Activated naive CD8-positive, alpha-beta T cell treated with anti-CD3 and anti-CD28 coated beads, Interleukin-2, amount 50 U/mL, for 16 hours (primary cell): Measurements from ENCODE around the gene CSRP2.

Experiments
- DNase-seq: peaks from one replicate; pipeline ENCODE4 v3.0.0-alpha.2; 2020; ENCODE audit warnings: low read depth, low spot score

The CSRP2 gene

GRCh38 chr12:76891609-76892008 lies 12.8 kb upstream of the CSRP2 start:
- no peak for DNase-seq

- no peak for DNase-seq
Measured at GRCh38 chr12:76890151-76891143, 11.6 kb upstream of the CSRP2 start.

DNA sequence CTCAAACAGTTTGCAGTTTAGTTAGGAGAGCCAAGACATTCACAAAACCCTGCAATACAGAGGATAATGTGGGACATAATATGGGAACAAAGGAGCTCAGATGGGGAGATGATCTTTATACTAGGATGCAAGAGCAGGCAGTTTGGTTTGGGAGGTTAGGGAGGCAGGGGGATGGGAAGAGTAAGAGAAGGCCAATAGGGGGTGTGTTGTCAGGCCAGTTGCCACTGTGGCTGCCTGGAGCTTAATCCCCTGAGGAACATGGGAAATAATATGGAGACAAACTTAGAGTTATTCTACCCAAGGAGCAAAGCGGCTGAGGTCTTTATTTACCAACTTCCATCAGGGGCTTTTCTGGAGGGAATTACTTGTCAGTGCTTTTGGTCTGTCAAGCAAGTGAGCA lies 10.0 kb upstream of the CSRP2 start:
- no peak for DNase-seq

DNA sequence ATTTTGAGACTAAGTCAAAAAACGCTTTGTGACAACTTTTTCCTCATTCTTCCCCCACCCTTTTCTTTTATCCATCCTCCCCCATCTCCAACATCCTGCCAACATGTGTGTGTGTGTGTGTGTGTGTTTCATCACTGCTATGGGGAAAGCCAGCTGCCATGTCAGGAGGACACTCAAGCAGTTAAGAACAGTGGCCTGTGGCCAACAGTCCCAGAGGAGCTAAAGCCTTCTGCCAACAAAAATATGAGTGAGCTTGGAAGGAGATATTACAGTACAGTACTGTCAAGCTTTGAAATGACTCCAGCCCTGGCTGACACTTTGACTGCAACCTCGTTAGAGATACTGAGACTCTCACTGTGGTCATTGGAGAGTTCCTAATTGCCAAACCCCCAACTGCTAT lies 5.0 kb upstream of the CSRP2 start:
- DNase-seq = no peak

DNA sequence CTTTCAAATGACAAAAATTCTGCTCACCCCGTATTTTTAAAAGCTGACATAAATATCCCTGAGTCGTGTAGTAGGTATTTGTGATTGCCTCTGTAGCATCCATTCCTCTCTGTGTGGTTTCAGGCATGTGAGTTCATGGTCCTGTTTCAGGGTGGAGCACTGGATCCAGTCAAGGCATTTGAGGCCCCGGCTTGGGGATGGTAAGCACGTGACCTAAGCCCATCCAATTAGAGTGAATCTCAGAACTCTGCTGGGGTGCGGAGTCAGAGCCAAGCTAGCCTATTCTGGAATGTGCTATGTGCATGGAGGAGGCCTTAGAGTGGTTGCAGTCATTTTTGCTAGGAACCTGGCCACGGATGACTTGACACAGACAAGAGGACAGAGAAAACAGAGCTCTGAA lies 4.3 kb upstream of the CSRP2 start:
- DNase-seq = no peak

- no peak for DNase-seq
Measured at GRCh38 chr12:76882367-76882766, 3.5 kb upstream of the CSRP2 start.

DNA sequence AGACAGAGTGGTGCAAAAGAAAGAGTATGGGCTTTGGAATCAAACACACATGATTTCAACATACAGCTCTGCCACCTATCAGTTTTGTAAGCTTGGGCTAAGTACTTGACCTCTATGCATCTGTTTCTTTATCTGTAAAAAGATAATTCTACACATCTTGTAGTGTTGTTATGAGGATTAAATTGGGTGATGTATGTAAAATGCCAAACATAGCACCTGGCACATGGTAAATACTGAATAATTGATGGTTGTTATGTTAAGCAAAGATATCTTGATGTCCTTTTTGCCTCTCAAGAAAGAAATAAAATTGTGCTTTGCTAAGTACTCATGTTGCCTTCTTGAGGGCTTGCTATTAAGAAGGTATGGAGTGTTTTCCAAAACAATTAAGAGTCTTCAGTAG lies 2.3 kb upstream of the CSRP2 start:
- DNase-seq = no peak

DNA sequence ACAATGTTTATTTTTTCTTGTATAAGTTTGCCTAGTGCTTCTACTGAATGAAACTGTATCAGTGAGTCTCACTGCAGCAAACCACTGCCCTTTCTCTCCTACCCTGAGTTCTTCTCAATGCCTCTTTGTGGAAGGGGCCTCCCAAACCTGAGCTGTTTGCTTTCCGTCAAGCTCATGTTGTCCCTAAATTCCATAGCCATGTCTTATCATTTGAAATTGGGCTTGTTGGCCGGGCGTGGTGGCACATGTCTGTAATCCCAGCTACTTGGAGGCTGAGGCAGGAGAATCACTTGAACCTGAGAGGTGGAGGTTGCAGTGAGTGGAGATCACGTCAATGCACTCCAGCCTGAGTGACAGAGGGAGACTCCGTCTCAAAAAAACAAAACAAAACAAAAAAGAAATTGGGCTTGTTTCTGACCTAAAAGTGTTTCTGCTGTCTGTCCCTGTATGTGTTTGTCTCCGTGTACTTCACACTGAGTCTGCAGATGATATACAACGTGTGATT lies 1.8 kb upstream of the CSRP2 start:
- no peak for DNase-seq

- DNase-seq = no peak
Measured at GRCh38 chr12:76879710-76880518, 1.1 kb upstream of the CSRP2 start.

DNA sequence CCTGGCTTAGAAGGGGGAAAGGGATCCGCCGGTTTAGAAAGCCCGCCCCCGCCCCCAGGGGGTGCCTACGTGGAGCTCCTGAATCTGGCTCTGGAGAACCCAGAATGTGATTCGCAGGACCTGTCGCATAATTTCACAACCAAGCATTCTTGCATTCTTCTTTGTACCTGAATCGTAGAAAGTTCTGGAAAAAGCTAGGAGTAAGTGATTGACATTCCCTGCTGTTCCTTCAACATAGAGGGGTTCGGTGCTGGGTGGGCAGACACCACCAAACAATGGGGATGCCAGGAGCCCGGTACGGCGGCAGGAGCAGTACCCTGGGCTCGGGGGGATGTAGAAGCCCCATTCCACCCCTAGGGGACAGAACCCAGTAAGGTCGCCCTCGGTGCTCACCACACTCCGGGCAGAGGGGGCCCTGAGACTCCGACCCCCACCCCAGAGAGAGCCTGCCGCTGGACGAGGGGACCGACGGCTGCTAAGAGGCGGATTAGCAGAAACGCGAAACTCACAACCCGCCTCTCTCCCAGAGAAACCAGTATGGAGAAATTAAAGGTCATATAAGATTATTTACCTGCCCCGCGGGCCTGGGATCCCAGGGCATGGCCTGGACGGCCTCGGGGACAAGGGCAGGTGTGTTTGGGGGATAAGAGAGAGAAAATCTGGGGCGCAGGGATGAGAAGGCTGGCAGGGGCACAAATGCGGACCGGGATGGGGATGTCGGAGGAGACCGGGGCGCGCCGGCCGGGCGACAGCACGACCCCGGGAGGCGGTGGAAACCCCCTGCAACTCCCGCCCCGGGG lies 520 bp downstream of the CSRP2 start:
- DNase-seq = no peak

DNA sequence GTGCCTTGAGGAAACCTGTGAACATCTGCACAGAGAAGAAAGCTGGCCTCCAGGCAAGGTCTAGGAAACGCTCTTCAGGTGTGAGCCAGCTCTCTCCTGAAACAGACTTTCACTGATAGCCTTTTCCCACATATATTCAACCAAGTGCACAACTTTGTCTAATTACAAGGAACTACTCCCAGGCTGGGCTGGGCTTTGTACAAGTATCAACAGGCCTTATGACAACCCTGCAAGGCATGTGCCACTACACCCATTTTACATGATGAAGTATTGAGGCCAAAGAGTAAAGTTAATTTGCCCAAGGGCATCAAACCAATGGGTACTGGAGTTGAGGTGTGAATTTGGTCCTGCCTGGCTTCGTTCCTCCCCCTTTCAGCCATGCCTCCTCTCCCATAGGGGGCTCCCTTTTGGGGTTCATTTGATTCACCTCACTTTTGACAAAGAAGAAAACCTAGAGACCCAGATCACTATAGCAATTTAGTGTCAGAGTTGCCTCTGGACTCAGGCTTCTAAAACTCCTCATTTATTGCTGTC lies 2.1 kb downstream of the CSRP2 start:
- no peak for DNase-seq

DNA sequence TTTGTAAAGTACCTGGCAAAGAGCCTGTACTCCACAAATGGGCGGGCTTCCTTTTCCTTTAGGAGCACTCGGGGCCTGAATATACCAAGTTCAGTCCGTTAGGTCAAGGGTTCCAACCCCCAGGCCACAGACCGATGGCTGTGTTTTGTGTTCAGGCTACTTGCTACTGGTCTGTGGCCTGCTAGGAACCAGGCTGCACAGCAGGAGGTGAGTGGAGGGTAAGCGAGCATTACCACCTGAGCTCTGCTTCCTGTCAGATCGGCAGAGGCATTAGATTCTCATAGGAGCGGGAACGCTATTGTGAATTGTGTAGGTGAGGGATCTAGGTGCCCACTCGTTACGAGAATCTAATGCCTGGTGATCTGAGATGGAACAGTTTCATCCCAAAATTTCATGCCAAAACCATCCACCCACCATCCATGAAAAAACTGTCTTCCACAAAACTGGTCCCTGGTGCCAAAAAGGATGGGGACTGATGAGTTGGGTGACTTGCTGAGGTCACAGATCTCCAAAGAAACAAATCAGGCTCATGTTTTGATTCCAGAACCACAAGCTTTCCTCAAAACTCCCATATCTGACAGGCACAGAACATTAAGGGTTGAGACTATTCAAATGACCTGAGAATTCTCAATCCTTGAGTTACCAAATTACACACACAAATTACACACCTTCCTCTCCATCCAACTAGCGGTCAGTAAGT lies 4.2 kb downstream of the CSRP2 start:
- DNase-seq = no peak

DNA sequence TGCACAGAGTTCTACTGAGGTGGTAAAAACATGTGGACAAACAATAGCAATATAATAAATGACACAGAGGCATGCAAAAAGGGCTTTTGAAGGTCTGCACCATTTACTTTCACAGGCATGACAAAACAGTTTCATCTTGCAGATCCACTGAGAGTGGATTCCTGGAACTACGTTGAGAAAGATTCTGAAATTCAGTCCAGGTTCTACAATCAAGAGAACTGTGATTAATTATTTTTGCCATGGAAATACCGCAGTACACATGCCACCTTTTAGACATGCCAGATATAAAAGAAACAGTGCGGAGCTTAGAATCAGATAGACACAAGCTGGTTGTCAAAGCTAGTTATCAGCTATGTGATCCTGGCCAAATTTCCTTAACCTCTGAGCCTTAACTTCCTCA lies 4.8 kb downstream of the CSRP2 start:
- DNase-seq = no peak

GRCh38 chr12:76872415-76872814 lies 6.4 kb downstream of the CSRP2 start:
- no peak for DNase-seq

DNA sequence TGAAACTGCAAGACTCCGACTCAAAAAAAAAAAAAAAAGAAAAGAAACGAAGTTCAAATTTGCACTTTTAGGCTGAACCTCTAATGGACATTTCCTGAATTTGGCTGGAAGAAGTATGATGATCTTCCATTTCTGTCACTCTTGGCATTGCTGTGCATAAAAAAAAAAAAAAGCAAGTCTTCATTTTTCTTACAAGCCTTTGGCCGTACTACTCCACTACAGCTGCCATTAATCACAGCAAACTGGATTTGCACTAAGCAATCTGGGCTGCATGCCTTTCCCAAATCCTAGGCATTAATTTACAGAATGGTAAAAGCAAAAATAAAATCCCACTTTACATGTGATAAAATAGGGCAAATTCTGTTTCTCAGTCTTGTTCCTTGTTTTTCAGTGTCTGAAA lies 7.1 kb downstream of the CSRP2 start:
- no peak for DNase-seq

DNA sequence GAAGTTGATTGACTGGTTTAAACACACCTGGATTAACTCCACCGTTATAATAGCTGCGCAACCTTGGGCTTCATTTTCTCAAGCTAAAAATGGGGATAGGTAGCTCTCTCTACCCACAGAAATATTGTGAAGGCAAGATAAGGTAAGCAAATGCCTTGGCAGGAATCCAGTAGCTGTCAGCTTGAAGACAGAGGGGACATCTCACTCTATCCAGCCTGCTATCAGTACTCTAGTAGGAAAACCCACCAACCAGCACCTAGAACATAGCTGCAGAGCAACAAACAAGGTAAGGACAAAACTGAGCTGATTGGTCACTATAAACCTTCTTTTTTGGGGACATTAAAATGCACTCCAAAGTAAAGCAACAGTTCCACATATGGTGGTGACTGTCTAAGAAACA lies 7.7 kb downstream of the CSRP2 start:
- DNase-seq = no peak

- DNase-seq = no peak
Measured at GRCh38 chr12:76866726-76867125, 12.1 kb downstream of the CSRP2 start.

DNA sequence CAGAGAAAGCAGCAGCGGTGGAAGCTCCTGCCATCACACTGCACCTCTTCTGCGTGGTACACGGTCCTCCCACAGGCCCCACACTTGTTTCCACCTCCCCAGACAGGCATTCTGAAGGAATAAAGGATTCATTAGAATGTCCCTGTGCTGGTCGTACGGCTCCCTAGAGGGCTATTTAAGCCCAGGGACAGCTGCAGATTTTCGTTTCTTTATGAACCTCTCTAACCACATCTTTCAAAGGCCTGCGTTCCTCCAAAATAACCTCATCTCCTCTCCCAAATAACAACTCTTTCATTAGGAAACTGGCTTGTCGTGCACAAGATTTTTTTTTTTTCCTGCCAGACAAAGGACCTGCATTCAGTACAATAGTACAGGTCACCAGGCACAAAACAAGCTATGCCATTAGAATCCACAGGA lies 12.7 kb downstream of the CSRP2 start:
- no peak for DNase-seq

- no peak for DNase-seq
Measured at GRCh38 chr12:76864791-76865400, 13.9 kb downstream of the CSRP2 start.

GRCh38 chr12:76863837-76864236 lies 15.0 kb downstream of the CSRP2 start:
- no peak for DNase-seq
